HEK293T (cell line): ENCODE data around the gene AK1.

Experiments
- ARNT ChIP-seq: fragments of 450-650 bp; IDR thresholded peaks from 2 replicates; pipeline ENCODE4 v1.6.1; 2017; ENCODE audit warnings: mild to moderate bottlenecking
- ELF4 ChIP-seq: fragments of 450-650 bp; IDR thresholded peaks from 2 replicates; pipeline ENCODE4 v1.6.1; 2017; ENCODE audit warnings: antibody characterized with exemption
- FOXA1 ChIP-seq: fragments of 450-650 bp; IDR thresholded peaks from 2 replicates; pipeline ENCODE4 v1.6.1; 2016; ENCODE audit warnings: mild to moderate bottlenecking
- FOXK2 ChIP-seq: fragments of 450-650 bp; IDR thresholded peaks from 2 replicates; pipeline ENCODE4 v1.6.1; 2016; ENCODE audit warnings: mild to moderate bottlenecking
- FOXM1 ChIP-seq: fragments of 450-650 bp; IDR thresholded peaks from 2 replicates; pipeline ENCODE4 v1.6.1; 2017; ENCODE audit warnings: mild to moderate bottlenecking, borderline replicate concordance
- L3MBTL2 ChIP-seq: fragments of 450-650 bp; conservative IDR thresholded peaks from 2 replicates; pipeline ENCODE4 v1.6.1; 2016; ENCODE audit warnings: mild to moderate bottlenecking
- LEF1 ChIP-seq: fragments of 450-650 bp; IDR thresholded peaks from 2 replicates; pipeline ENCODE4 v1.6.1; 2017; ENCODE audit warnings: mild to moderate bottlenecking, borderline replicate concordance
- NFRKB ChIP-seq: fragments of 450-650 bp; IDR thresholded peaks from 2 replicates; pipeline ENCODE4 v1.6.1; 2016; ENCODE audit warnings: mild to moderate bottlenecking, moderate library complexity
- SP1 ChIP-seq: fragments of 450-650 bp; IDR thresholded peaks from 2 replicates; pipeline ENCODE4 v1.6.1; 2017
- ZNF384 ChIP-seq: fragments of 450-650 bp; IDR thresholded peaks from 2 replicates; pipeline ENCODE4 v1.6.1; 2016
- TF ChIP-seq, protein P1 (sequence below): fragments of 450-650 bp; IDR thresholded peaks from 2 replicates; pipeline ENCODE4 v1.6.1; 2016

DNA sequence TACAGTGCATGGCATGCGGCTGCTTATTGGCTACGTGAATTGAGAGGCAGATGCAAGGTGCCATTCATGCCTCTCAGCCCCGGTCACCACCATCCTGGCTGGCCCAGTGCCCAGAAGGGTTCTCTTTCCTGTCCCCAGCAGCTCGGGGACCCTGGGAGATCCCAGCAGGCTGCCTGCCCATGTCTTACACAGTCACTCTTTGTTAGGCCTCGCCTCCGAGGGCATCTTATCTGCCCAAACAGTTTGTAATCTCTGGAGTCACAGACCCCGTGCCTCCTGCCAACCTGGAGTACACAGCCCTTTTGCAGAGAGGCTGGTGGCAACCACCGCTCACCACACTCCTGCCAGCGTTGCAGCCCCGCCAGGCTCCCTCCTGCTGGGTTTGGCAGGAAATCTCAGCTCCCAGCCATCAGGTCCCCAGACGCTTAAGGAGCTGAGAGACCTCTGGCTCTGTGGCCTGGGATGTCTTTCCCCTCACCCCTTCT lies 7.0 kb upstream of the AK1 start:
- no peak for TF ChIP-seq FOXM1
- TF ChIP-seq, protein P1, sequence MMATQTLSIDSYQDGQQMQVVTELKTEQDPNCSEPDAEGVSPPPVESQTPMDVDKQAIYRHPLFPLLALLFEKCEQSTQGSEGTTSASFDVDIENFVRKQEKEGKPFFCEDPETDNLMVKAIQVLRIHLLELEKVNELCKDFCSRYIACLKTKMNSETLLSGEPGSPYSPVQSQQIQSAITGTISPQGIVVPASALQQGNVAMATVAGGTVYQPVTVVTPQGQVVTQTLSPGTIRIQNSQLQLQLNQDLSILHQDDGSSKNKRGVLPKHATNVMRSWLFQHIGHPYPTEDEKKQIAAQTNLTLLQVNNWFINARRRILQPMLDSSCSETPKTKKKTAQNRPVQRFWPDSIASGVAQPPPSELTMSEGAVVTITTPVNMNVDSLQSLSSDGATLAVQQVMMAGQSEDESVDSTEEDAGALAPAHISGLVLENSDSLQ: no peak
- TF ChIP-seq ARNT: no peak
- no peak for TF ChIP-seq FOXK2
- no peak for TF ChIP-seq SP1
- TF ChIP-seq LEF1: no peak
- TF ChIP-seq FOXA1: no peak
- TF ChIP-seq ELF4: no peak
- TF ChIP-seq ZNF384: no peak
- no peak for TF ChIP-seq L3MBTL2
- TF ChIP-seq NFRKB: no peak
